Breast epithelium (tissue), 4 donors: ENCODE measurements around the gene JPT2. TPM values are rescaled to one million over a fixed set of nuclear protein-coding genes. Genes with fewer than 3 reads are reported as not detected.

ENCODE experiments used
- DNase-seq, 2 donors: peaks; one replicate each; pipeline ENCODE4 v3.0.0-alpha.2; 2019; ENCODE audit warnings: low spot score in 2 of 2
- H3K27ac ChIP-seq, 2 donors: fragments of 200-600 bp; sonication (generic) in 1 of 2; one replicate each; pipeline ENCODE4 v1.5.1; 2016 to 2019; ENCODE audit warnings: mild to moderate bottlenecking in 1 of 2
- H3K27me3 ChIP-seq, 2 donors: fragments of 200-600 bp; sonication (generic) in 1 of 2; one replicate each; pipeline versions ENCODE4 v1.5.1 to v1.6.0; 2017 to 2019; ENCODE audit warnings: control low read depth in 1 of 2, mild to moderate bottlenecking in 1 of 2
- H3K36me3 ChIP-seq: fragments of 200-600 bp; one replicate; pipeline ENCODE4 v1.5.1; 2019
- H3K4me1 ChIP-seq, 2 donors: fragments of 200-600 bp; sonication (generic); one replicate each; pipeline ENCODE4 v1.5.1; 2016 to 2019; ENCODE audit warnings: control low read depth in 1 of 2
- H3K4me3 ChIP-seq, 3 donors: fragments of 200-600 bp; sonication (generic); 1 replicate in 2 of 3; 2 replicates in 1 of 3; pipeline ENCODE4 v1.5.1; 2016 to 2019; ENCODE audit warnings: mild to moderate bottlenecking in 3 of 3, moderate library complexity in 2 of 3
- H3K9me3 ChIP-seq, 2 donors: fragments of 200-600 bp; sonication (generic) in 1 of 2; one replicate each; pipeline ENCODE4 v1.5.1; 2016 to 2019; ENCODE audit warnings: control low read depth in 1 of 2
- POLR2A ChIP-seq: fragments of 450-650 bp; IDR thresholded peaks from one replicate; pipeline ENCODE4 v1.6.1; 2016; ENCODE audit warnings: antibody characterized with exemption, mild to moderate bottlenecking, moderate library complexity
- POLR2AphosphoS5 ChIP-seq, 3 donors: sonication (generic); formaldehyde crosslinking; IDR thresholded peaks; one replicate each; pipeline ENCODE4 v1.6.1; 2017; ENCODE audit warnings: antibody characterized with exemption in 3 of 3
- intact Hi-C: fragments of 100-400 bp; cut with DNase I; formaldehyde crosslinking; loops from one replicate; pipeline ENCODE4 v1.15.1; 2023; ENCODE audit warnings: low total_unique reads
- total RNA-seq, 3 donors: library from RNA; depleted of rRNA; stranded (reverse); fragments of >200 nt; gene quantifications; one replicate each; pipeline ENCODE4 v1.1.0, GENCODE V29; 2016
- TF ChIP-seq, protein P1 (sequence below), 3 donors: fragments of 450-650 bp; IDR thresholded peaks; one replicate each; pipeline ENCODE4 v1.5.1; 2016 to 2017; ENCODE audit warnings: antibody characterized with exemption in 3 of 3, mild to moderate bottlenecking in 3 of 3, moderate library complexity in 3 of 3

Gene JPT2
- total RNA-seq, 3 donors from 2014 or later, result 19.2 to 44.2 (median 36.0) TPM

DNA sequence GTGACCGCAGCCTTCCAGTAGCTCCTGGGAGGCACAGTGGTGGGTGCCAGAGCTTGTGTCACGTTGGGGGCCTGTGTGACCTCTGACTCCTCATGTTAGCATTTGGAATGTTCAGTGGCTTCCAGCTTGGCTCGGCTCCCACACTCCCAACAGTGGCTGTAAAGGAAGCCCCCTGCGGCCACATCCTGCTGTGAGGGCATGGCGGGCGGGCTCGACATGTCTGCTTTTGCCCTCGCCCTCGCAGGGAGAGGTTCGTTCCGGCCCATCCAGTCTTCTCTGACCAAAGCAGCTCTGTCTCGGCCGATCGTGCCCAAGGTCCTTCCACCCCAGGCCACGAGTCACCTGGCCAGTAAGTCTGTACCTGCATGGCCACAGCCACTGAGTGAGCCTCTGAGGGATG, 12.2 kb upstream of the JPT2 start:
- Histone ChIP-seq H3K4me3 (no peak overlapping the region), H3K27me3 (no peaks in the 10 kb centered on the region), H3K4me1 (no peaks in the 10 kb centered on the region), H3K9me3 (no peaks in the 10 kb centered on the region), H3K36me3 (peaks cover 16% of the 10 kb centered on the region), H3K27ac (no peak overlapping the region)
- no peak for DNase-seq
- no peak for TF ChIP-seq POLR2A
- intact Hi-C loops, result loop anchor here (5.0 kb wide), 1 partner anchor 1394 kb away; no protein-coding TSS in a partner anchor

DNA sequence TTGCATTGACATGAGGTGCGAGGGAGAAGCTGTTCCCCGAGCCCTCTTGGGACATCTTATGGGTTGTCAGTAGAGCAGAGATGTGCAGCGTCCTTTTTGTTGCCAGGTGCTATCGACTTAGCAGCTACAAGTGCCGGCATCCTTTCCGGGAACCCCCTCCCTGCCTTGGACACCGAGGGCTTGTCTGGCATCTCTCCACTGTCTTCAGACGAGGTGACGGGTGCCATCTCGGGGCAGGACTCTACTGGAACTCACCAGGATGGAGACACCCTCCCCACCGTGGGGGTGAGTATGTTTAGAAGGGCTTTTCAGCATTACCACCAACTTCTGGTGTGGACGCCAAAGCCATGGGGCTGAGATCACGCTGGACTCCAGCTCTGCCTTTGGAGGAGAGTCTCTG, 11.8 kb upstream of the JPT2 start:
- no peaks in the 10 kb centered on the region for H3K27me3 ChIP-seq
- TF ChIP-seq POLR2AphosphoS5 (IDR thresholded peaks at IDR 0.05) (no peak), POLR2A (no peak)
- TF ChIP-seq, protein P1, sequence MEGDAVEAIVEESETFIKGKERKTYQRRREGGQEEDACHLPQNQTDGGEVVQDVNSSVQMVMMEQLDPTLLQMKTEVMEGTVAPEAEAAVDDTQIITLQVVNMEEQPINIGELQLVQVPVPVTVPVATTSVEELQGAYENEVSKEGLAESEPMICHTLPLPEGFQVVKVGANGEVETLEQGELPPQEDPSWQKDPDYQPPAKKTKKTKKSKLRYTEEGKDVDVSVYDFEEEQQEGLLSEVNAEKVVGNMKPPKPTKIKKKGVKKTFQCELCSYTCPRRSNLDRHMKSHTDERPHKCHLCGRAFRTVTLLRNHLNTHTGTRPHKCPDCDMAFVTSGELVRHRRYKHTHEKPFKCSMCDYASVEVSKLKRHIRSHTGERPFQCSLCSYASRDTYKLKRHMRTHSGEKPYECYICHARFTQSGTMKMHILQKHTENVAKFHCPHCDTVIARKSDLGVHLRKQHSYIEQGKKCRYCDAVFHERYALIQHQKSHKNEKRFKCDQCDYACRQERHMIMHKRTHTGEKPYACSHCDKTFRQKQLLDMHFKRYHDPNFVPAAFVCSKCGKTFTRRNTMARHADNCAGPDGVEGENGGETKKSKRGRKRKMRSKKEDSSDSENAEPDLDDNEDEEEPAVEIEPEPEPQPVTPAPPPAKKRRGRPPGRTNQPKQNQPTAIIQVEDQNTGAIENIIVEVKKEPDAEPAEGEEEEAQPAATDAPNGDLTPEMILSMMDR (IDR thresholded peaks at IDR 0.05), result no peak
- no peaks in the 10 kb centered on the region for H3K4me1 ChIP-seq
- intact Hi-C loops, result loop anchor here (5.0 kb wide), 1 partner anchor 1394 kb away; no protein-coding TSS in a partner anchor
- H3K27ac ChIP-seq, result no peak overlapping the region
- H3K9me3 ChIP-seq, result no peaks in the 10 kb centered on the region
- no peak for DNase-seq
- H3K36me3 ChIP-seq, result peaks cover 18% of the 10 kb centered on the region
- H3K4me3 ChIP-seq, result no peak overlapping the region

GRCh38 chr16:1667271-1667670, 10.8 kb upstream of the JPT2 start:
- intact Hi-C loops, result loop anchor here (5.0 kb wide), 1 partner anchor 1395 kb away; no protein-coding TSS in a partner anchor
- no peak for DNase-seq
- TF ChIP-seq POLR2AphosphoS5 (IDR thresholded peaks at IDR 0.05), result no peak
- no peak for TF ChIP-seq POLR2A
- peaks cover 25% of the 10 kb centered on the region for H3K36me3 ChIP-seq
- H3K4me3 ChIP-seq, result no peak overlapping the region
- no peaks in the 10 kb centered on the region for H3K27me3 ChIP-seq
- no peak overlapping the region for H3K27ac ChIP-seq
- H3K4me1 ChIP-seq, result no peaks in the 10 kb centered on the region
- no peaks in the 10 kb centered on the region for H3K9me3 ChIP-seq

GRCh38 chr16:1667916-1668315, 10.2 kb upstream of the JPT2 start:
- no peak for TF ChIP-seq POLR2A
- TF ChIP-seq POLR2AphosphoS5 (IDR thresholded peaks at IDR 0.05), result no peak
- TF ChIP-seq, protein P1 (IDR thresholded peaks at IDR 0.05), result no peak
- no peaks in the 10 kb centered on the region for H3K4me1 ChIP-seq
- H3K27ac ChIP-seq, result no peak overlapping the region
- H3K36me3 ChIP-seq, result peaks cover 23% of the 10 kb centered on the region
- no peak overlapping the region for H3K4me3 ChIP-seq
- H3K27me3 ChIP-seq, result no peaks in the 10 kb centered on the region
- DNase-seq, result no peak
- intact Hi-C loops, result loop anchor here (5.0 kb wide), 1 partner anchor 1396 kb away; no protein-coding TSS in a partner anchor
- H3K9me3 ChIP-seq, result no peaks in the 10 kb centered on the region

DNA sequence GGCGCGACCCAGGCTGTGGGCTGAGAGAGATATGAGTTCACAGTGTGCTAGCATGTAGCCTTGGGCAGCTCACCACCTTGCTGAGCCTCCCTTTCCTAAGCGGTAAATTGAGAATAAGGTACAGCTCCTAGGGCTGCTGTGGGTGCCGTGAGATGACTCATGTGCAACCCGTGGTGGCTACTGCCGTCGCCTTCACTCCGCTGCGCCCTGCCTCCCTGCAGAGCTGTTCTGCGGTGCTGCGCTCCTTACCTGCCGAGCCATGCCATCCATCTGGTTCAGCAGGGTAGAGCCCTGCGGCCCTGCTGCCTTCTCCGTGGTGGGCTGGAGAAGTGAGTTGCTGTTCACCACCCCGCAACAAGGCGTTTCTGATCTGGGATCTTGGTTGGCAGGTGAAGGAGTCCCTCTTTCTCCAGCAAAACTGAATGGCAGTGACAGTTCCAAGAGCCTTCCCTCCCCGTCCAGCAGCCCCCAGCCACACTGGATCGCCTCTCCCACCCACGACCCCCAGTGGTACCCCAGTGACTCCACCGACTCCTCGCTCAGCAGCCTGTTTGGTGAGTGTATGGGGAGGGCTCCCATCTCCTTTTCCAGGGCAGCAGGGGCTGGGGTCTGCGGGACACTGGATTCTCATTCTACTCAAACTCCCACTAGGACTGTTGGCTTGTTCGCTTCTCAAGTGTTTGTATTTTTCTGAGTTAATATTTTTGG, 9.3 kb upstream of the JPT2 start:
- H3K27ac ChIP-seq, result no peak overlapping the region
- TF ChIP-seq POLR2A, result no peak
- TF ChIP-seq POLR2AphosphoS5 (IDR thresholded peaks at IDR 0.05), result no peak
- TF ChIP-seq, protein P1 (IDR thresholded peaks at IDR 0.05), result no peak
- no peak for DNase-seq
- intact Hi-C loops, result loop anchor here (5.0 kb wide), 1 partner anchor 1396 kb away; no protein-coding TSS in a partner anchor
- no peaks in the 10 kb centered on the region for H3K4me1 ChIP-seq
- H3K4me3 ChIP-seq, result no peak overlapping the region
- no peaks in the 10 kb centered on the region for H3K9me3 ChIP-seq
- peaks cover 20% of the 10 kb centered on the region for H3K36me3 ChIP-seq
- no peaks in the 10 kb centered on the region for H3K27me3 ChIP-seq

- H3K27ac ChIP-seq, result no peak overlapping the region
Measured at GRCh38 chr16:1669698-1670097, 8.4 kb upstream of the JPT2 start.

More at GRCh38 chr16:1669698-1670097, 8.4 kb upstream of the JPT2 start:
- Histone ChIP-seq H3K36me3 (peaks cover 20% of the 10 kb centered on the region), H3K27me3 (no peaks in the 10 kb centered on the region), H3K9me3 (no peaks in the 10 kb centered on the region), H3K4me3 (no peak overlapping the region), H3K4me1 (no peaks in the 10 kb centered on the region)
- DNase-seq, result no peak
- TF ChIP-seq POLR2AphosphoS5 (IDR thresholded peaks at IDR 0.05) (no peak), POLR2A (no peak)
- TF ChIP-seq, protein P1 (IDR thresholded peaks at IDR 0.05), result no peak
- intact Hi-C loops, result loop anchor here (5.0 kb wide), 1 partner anchor 1397 kb away; no protein-coding TSS in a partner anchor
